Mononuclear cell (primary cell): Measurements from ENCODE around the gene STKLD1. TPM values are rescaled to one million over a fixed set of nuclear protein-coding genes. Genes with fewer than 3 reads are reported as not detected.

Experiments
- H3K27me3 ChIP-seq: 2 replicates; pipeline ENCODE4 v1.6.0; 2011; ENCODE audit warnings: low read length, control low read depth; ENCODE audit not compliant: insufficient read depth
- H3K4me1 ChIP-seq: 2 replicates; pipeline ENCODE4 v1.5.1; 2011; ENCODE audit warnings: mild to moderate bottlenecking, low read length, control low read depth; ENCODE audit not compliant: insufficient read depth
- H3K4me3 ChIP-seq: 2 replicates; pipeline ENCODE4 v1.5.1; 2011; ENCODE audit warnings: mild to moderate bottlenecking, low read length, moderate library complexity
- H3K9me3 ChIP-seq: 2 replicates; pipeline ENCODE4 v1.5.1; 2011; ENCODE audit warnings: low read depth, mild to moderate bottlenecking, control low read depth, low read length
- total RNA-seq: library from RNA; depleted of rRNA; stranded (reverse); fragments of >200 nt; gene quantifications from one replicate; pipeline ENCODE4 v1.2.3, GENCODE V29; 2012

The STKLD1 gene
- total RNA-seq, 1 donor = 0.10 TPM

DNA sequence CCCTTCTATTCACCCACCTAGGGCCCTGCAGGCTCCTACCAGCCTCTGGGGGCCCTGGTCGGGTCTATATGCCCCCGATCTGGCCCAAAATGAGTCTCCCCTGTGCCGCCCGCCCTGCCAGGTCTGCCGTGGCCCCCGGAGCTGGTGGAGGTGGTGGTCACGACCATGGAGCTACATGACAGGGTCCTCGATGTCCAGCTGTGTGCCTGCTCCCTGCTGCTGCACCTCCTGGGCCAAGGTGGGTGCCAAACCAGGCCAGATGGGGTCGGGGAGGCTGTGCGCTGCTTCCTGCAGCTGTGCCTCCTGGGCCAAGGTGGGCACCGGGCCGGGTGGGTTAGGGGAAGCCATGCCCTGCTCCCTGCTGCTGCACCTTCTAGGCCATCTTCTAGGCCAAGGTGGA, 24.1 kb downstream of the STKLD1 start:
- no peak overlapping the region for H3K4me3 ChIP-seq
- H3K9me3 ChIP-seq = no peaks in the 10 kb centered on the region
- no peaks in the 10 kb centered on the region for H3K4me1 ChIP-seq
- no peaks in the 10 kb centered on the region for H3K27me3 ChIP-seq

DNA sequence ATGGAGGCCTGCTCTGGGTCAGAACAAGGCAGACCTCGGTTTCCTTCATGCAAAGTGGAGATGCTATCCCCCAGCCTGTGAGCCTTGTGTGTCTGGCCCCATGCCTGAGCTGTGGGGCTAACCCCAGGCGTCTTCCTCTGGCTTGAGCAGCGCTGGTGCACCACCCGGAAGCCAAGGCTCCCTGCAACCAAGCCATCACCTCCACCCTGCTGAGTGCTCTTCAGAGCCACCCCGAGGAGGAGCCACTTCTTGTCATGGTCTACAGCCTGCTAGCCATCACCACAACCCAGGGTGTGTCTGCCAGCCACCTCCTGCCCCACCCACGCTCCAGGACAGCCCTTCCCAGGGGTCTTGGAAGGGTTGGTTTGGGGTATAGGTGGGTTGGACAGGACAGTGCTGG, 25.4 kb downstream of the STKLD1 start:
- no peaks in the 10 kb centered on the region for H3K4me1 ChIP-seq
- H3K27me3 ChIP-seq = no peaks in the 10 kb centered on the region
- no peak overlapping the region for H3K4me3 ChIP-seq
- H3K9me3 ChIP-seq = no peaks in the 10 kb centered on the region

DNA sequence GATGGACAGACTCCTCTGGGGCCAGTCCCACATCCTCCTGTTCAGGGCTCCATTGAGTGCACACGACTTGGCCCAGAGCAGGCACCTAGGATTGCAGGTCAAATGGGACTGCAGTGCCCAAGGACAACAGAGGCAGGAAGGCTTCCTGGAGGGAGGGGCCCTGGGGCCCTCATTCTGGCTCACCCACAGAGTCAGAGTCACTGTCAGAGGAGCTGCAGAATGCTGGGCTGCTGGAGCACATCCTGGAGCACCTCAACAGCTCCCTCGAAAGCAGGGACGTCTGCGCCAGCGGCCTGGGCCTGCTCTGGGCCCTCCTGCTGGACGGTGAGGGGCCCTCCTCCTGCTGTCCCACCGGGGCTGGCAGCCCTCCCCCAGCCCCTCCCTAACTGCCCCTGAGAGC, 26.5 kb downstream of the STKLD1 start:
- H3K4me1 ChIP-seq = no peaks in the 10 kb centered on the region
- no peaks in the 10 kb centered on the region for H3K9me3 ChIP-seq
- no peaks in the 10 kb centered on the region for H3K27me3 ChIP-seq
- H3K4me3 ChIP-seq = no peak overlapping the region

DNA sequence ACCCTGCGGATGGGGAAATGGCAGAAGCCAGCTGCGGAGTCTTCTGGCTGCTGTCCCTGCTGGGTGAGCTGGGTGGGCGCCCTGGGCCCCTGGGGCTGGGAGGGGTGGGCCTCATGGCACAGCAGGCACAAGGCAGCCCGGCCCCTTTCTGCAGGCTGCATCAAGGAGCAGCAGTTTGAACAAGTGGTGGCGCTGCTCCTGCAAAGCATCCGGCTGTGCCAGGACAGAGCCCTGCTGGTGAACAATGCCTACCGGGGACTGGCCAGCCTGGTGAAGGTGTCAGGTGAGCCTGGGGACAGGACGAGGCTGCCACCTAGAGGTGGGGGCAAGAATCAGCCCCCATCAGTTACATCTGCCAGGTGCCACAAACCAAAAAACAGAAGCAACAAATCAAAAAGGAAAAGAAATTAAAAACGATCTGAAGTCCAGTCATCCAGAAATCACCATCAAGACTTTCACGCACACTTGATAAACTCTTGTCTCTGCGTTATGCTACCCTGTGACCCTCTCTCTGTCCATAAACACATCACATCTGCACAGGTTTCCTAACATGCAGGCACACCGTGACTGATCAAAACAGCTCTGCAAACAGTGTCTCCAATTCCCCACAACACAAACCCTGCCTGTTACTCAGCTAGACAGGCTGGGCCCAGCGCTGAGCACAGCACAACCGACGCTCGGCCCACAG, 27.7 kb downstream of the STKLD1 start:
- H3K27me3 ChIP-seq = no peaks in the 10 kb centered on the region
- H3K4me1 ChIP-seq = no peaks in the 10 kb centered on the region
- H3K9me3 ChIP-seq = no peaks in the 10 kb centered on the region
- no peak overlapping the region for H3K4me3 ChIP-seq

DNA sequence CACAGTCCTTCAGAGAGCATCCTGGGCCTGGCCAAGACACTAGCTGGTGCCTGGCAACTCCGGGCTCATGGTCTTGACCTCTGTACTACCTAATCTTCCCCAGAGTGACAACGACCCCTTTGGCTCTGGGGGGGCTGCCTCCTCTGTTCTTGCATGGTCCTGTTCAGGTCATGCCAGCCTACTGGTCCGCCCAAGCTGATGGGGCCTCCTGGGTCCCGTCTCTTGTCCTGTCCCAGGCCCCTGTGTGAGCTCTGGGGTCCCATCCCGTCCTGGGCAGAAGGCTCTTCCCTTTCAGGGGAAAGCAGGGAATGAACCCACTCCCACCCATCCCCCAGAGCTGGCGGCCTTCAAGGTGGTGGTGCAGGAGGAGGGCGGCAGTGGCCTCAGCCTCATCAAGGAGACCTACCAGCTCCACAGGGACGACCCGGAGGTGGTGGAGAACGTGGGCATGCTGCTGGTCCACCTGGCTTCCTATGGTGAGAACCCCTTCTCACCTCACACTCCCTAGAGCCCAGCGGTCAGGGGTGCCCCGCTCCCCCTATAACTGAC, 28.4 kb downstream of the STKLD1 start:
- H3K4me3 ChIP-seq = no peak overlapping the region
- no peaks in the 10 kb centered on the region for H3K9me3 ChIP-seq
- H3K27me3 ChIP-seq = no peaks in the 10 kb centered on the region
- H3K4me1 ChIP-seq = no peaks in the 10 kb centered on the region

DNA sequence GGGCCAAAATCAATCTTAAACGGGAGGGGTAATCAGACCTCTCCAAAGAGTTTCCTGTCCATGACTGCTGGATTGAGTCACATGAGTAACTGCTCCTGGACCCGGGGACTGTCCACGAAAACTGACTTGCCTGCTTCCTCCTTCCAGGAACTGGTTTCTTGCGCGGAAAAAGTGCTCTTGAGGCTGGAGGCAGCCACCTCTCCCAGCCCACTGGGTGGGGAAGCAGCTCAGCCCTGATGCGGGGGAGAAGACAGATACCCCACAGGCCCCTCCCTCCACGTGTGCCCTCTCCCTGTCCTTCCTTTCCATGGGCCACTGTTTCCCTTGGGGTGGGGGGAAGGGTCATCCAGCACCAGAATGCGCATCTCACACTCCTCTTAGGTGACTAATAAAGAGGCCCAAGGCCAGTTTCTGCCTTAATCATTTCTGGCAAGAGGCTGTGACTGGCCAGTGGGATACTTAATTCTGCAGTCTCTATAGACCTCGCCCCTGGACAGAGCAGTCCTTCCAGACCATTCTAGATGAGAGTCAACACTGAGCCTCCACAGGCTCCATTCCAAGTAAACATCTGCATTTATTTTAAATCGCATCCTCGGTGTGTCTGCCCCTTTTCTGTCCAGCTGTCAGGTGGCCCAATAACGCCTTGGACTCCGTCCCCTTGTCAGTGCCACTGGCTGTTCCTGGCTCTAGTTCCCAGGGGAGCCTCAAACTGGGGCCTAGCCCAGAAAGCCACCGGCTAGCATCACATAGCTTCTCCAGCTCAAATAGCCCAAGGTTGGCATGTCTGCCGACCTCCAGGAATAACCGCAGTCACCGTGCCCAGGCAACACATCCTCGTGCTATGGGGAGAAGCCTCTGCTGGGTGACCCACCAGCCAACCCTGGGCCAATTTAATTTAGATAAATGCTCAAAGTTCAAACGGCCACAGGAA, 29.6 kb downstream of the STKLD1 start:
- Histone ChIP-seq H3K9me3 (no peaks in the 10 kb centered on the region), H3K4me3 (no peak overlapping the region), H3K4me1 (no peaks in the 10 kb centered on the region), H3K27me3 (no peaks in the 10 kb centered on the region)

DNA sequence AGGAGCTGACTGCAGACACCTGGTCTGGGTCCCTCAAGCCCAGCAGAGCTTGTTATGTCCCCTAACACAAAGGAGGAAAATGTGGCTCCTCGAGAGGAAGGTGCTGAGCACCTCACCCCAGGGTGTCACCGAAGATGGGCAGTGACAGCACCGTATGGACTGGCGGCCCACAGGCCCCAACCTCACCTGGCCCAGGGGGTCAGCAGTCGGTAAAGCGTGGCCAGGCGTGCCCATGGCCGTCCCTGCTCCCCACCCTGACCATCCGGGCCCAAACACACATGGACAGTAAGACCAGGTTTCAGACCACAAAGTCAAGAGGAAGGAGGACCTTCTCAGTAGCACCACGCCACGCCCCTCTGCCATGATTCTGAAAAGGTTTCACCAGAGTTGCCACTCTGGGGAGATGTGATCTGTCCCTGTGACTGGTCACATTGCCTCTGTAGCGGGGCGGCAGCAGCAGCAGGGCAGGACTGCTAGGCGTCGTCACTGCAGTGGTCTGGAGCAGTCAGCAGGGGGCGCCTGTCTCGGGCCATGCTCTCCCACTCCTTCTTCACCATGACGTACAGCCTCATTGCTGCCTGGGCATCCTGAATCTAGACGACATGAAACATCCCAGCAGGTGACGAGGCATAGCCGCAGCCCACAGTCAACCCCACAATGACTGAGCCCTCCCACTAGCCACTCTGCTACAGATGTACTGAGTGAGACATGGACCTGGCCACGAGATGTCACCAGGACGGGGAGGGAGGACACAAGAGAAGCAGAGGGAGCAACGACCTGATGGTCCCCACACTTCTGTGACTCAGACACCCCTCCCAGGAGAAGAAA, 30.5 kb downstream of the STKLD1 start:
- no peak overlapping the region for H3K4me3 ChIP-seq
- no peaks in the 10 kb centered on the region for H3K4me1 ChIP-seq
- no peaks in the 10 kb centered on the region for H3K27me3 ChIP-seq
- H3K9me3 ChIP-seq = no peaks in the 10 kb centered on the region

DNA sequence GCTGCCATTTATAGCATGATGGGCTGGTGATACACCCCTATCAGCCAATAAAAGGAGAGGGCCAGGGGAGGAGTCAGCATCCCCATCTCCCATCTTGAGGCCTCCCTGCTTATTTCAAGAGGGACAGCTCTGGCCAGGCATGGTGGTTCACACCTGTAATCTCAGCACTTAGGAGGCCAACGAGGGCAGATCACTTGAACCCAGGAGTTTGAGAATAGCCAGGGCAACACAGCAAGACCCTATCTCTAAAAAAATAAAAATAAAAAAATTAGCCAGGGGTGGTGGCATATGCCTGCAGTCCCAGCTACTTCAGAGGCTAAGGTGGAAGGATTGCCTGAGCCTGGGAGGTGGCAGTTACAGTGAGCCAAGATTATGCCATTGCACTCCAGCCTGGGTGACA, 31.9 kb downstream of the STKLD1 start:
- Histone ChIP-seq H3K27me3 (no peaks in the 10 kb centered on the region), H3K4me1 (no peaks in the 10 kb centered on the region), H3K9me3 (no peaks in the 10 kb centered on the region), H3K4me3 (no peak overlapping the region)

DNA sequence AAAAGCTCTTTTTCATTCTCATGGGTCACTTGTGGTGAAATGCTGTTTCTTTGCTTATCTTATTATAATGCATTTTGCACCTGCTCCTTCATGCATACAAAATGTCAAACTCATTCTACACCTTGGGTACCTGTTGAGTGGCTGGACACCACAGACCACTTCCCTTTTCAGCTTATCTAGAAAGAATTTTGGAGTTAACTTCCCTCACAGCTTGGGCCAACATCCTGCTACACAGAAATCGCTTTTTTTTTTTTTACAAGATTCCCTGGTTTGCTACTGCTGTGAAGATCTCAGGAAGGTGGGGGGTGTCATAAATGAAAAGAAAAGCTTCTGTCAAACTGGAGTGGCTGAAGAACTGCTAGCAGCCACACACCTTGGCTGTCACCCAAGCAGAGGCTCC, 39.0 kb downstream of the STKLD1 start:
- Histone ChIP-seq H3K9me3 (no peaks in the 10 kb centered on the region), H3K4me3 (no peak overlapping the region), H3K27me3 (no peaks in the 10 kb centered on the region), H3K4me1 (peaks cover 32% of the 10 kb centered on the region)

DNA sequence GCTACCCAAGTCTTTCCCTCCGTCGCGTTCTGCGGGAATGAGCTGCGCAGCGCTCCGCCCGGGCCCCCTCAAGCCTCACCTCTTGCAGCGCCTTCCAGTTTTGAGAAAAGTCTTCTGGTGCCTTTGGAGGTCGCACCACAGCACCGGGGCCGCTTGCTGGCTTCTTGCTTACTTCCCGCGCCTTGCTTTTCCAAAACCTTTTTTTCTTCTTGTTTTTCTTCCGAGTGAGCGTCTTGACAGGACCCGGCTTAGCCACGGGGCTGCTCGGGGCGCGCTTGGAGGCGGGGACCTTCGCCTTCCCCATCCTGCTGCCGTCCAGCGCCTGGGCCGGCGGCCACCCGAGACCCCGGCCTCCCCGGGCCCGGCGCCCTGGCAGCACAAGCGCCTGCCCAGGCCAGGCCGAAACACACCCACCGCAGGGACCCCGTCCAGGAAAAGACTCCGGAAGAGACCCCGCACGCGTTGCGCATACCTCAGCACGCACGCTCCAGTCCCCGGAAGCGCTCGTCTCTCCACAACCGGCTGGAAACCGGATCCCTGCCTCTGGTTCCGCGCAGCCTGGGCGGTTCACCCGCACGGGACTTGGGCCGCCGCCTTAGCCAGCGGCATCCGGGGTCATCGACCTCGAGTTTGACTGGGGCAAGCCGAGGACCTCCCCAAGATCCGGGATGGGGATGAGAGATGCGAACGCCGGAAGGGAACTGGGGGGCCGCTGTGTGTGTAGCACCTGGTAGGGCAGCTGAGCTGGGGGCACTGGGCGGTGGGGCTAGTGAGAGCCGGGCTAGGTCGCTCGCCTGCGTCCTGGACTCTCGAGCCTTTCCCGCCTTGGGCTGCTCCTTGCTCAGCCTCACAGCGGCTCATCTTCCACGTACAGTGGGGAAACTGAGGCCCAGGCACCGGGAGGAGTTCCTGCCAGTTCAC, 41.6 kb downstream of the STKLD1 start, which contains the start of gene REXO4:
REXO4 (minus strand) TSS at position 470 of the 921 bp plus-strand sequence; CDS start at position 304, 166 bp downstream.
- Histone ChIP-seq H3K9me3 (no peaks in the 10 kb centered on the region), H3K27me3 (no peaks in the 10 kb centered on the region), H3K4me1 (peaks cover 32% of the 10 kb centered on the region), H3K4me3 (peak within 1 kb of the TSS; percentile 60)

DNA sequence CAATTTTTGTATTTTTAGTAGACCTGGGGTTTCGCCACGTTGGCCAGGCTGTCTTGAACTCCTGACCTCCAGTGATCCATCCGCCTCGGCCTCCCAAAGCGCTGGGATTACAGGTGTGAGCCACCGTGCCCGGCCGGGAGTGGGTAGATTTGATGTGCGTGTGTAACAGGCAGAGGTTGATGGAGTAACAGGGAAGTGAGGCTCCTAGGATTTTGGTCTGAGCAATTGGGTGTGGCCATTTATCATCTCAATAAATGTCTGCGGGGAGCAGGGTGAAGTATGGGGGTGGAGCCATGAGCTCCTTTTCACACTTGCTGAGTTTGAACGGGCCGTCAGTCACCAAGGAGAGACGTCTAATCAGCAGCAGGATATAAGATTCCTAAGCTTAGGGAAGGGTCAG, 42.8 kb downstream of the STKLD1 start:
- Histone ChIP-seq H3K4me3 (no peak overlapping the region), H3K27me3 (no peaks in the 10 kb centered on the region), H3K4me1 (peaks cover 32% of the 10 kb centered on the region), H3K9me3 (no peaks in the 10 kb centered on the region)

DNA sequence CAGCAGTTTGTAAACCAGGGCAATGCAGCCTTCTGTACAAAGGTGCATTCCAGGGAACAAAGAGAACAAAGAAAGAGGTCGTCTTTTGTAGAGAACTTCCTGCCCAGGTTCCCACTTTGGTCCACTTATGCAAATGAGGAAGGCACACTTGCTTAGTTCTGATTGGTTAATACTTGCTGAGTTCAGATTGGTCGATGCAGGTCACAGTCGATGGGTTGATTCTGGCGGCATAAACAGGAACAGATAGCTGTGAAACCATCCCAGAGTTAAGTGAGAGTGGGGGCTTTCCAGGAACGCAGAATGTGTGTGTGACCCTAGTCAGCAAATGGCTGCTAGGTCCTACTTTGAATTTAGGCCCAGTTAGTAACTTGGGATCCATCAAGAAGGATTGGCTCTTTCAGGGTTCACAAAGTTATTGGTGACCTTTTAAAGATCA, 44.2 kb downstream of the STKLD1 start:
- H3K27me3 ChIP-seq = no peaks in the 10 kb centered on the region
- peaks cover 29% of the 10 kb centered on the region for H3K4me1 ChIP-seq
- no peaks in the 10 kb centered on the region for H3K9me3 ChIP-seq
- no peak overlapping the region for H3K4me3 ChIP-seq

DNA sequence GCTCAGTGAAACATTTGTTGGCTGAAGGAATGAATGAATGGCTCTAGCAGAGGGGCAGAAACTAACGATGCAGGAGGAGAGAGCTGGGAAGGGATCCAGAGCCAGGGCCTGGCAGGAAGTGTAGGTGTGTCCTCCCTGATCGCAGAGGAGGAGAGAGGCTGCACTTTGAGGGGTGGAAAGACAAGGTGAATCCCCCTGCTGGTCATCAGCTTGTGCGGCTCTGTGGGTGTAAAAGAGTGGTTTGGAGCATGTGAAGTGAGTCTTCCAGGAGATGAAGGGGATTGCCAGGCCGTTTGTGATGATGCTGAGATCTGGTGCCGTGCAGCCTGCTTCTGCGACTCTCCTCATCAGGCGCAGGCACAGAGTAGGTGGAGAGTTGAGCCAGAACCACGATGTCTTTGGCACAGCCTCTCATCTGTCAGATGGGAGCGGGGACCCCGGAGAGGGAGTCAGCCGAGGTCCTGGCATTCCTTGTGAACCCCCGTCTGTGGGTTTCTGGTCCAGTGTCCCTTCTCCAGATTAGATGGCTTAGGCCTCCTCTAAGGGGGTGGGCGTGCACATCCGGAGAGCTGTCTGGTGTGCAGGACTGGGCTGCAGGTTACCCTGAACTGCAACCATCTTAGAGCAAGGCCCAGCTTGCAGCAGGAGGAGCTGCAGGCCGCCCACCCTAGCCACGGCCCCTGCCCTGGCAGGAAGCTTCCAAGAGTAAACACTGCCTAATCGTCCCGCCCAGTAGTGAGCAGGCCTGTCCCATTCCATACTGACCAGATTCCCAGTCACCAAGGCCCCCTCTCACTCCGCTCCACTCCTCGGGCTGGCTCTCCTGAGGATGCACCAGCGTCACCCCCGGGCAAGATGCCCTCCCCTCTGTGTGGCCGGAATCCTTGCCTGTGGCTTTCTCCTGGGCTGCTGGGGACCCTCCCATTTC, 45.7 kb downstream of the STKLD1 start, which contains the start of gene ADAMTS13:
ADAMTS13 (plus strand) TSS at position 753 of the 928 bp plus-strand sequence; CDS start at position 830, 77 bp downstream.
- peaks cover 14% of the 10 kb centered on the region for H3K4me1 ChIP-seq
- no peaks in the 10 kb centered on the region for H3K9me3 ChIP-seq
- H3K27me3 ChIP-seq = no peaks in the 10 kb centered on the region
- no peak within 1 kb of the TSS for H3K4me3 ChIP-seq
